Hematopoietic multipotent progenitor cell (in vitro differentiated cells): Measurements from ENCODE around the gene SLC29A4. TPM values are rescaled to one million over a fixed set of nuclear protein-coding genes. Genes with fewer than 3 reads are reported as not detected.

ENCODE experiments used
- DNase-seq, 3 donors: peaks; one replicate each; pipeline ENCODE4 v3.0.0-alpha.2; 2011 to 2015; ENCODE audit warnings: low read depth in 2 of 3, low spot score in 2 of 3
- total RNA-seq: library from RNA; depleted of rRNA; stranded (reverse); fragments of >200 nt; gene quantifications from one replicate; pipeline ENCODE4 v1.2.3, GENCODE V29; 2012

The SLC29A4 gene
- total RNA-seq, 1 donor, result 1.3 TPM

GRCh38 chr7:5350174-5350463 lies 67.4 kb downstream of the SLC29A4 start:
- no peak for DNase-seq

- no peak for DNase-seq
Observed at GRCh38 chr7:5350600-5351385, 68.0 kb downstream of the SLC29A4 start.

- DNase-seq, result no peak
Observed at GRCh38 chr7:5351507-5352265, 68.9 kb downstream of the SLC29A4 start.

- DNase-seq, result no peak
Observed at GRCh38 chr7:5352440-5353010, 69.8 kb downstream of the SLC29A4 start.

- no peak for DNase-seq
Observed at GRCh38 chr7:5354460-5355232, 71.9 kb downstream of the SLC29A4 start.

Other genes starting within 250 kb of the SLC29A4 start
- gene RBAK, start 237.1 kb upstream of the SLC29A4 start, total RNA-seq, result 3.0 TPM
- gene WIPI2, start 92.7 kb upstream of the SLC29A4 start, total RNA-seq, result 93.4 TPM
- gene TNRC18, start 140.9 kb downstream of the SLC29A4 start, total RNA-seq, result 214 TPM
- gene FBXL18, start 230.9 kb downstream of the SLC29A4 start, total RNA-seq, result 4.0 TPM
- 6,653 TPM for gene ACTB, start 247.7 kb downstream of the SLC29A4 start, total RNA-seq